HG03045 (cell line): ENCODE measurements around the gene KCTD18.
A peak's percentile ranks its signal among the peaks of the same experiment; 100 is the strongest.

Source experiments
- ATAC-seq: cut with Tn5 transposase; IDR thresholded peaks from one replicate; pipeline ENCODE4 v1.9.1; 2021; ENCODE audit warnings: mild to moderate bottlenecking, moderate library complexity; ENCODE audit not compliant: unreplicated experiment

The KCTD18 gene

GRCh38 chr2:200456567-200456966 lies 53.3 kb downstream of the KCTD18 start:
- no peak for ATAC-seq

GRCh38 chr2:200455958-200456421 lies 53.9 kb downstream of the KCTD18 start:
- no peak for ATAC-seq

GRCh38 chr2:200454927-200455801 lies 54.7 kb downstream of the KCTD18 start:
- ATAC-seq, result peak; percentile 84

- ATAC-seq, result no peak
Measured at GRCh38 chr2:200453853-200454534, 55.9 kb downstream of the KCTD18 start.

GRCh38 chr2:200453142-200453852 lies 56.6 kb downstream of the KCTD18 start:
- ATAC-seq, result no peak

- ATAC-seq, result no peak
Measured at GRCh38 chr2:200452377-200452776, 57.5 kb downstream of the KCTD18 start.

- ATAC-seq, result no peak
Measured at GRCh38 chr2:200451511-200451910, 58.4 kb downstream of the KCTD18 start.

- ATAC-seq, result no peak
Measured at GRCh38 chr2:200450288-200450687, 59.6 kb downstream of the KCTD18 start.

- no peak for ATAC-seq
Measured at GRCh38 chr2:200449149-200449548, 60.7 kb downstream of the KCTD18 start.

GRCh38 chr2:200448455-200448854 lies 61.4 kb downstream of the KCTD18 start:
- ATAC-seq, result no peak

GRCh38 chr2:200447139-200447855 lies 62.6 kb downstream of the KCTD18 start:
- no peak for ATAC-seq

GRCh38 chr2:200446612-200447011 lies 63.3 kb downstream of the KCTD18 start:
- ATAC-seq, result no peak

GRCh38 chr2:200445284-200445683 lies 64.6 kb downstream of the KCTD18 start:
- no peak for ATAC-seq

GRCh38 chr2:200444530-200444929 lies 65.3 kb downstream of the KCTD18 start:
- no peak for ATAC-seq

GRCh38 chr2:200443916-200444315 lies 66.0 kb downstream of the KCTD18 start:
- ATAC-seq, result no peak

- ATAC-seq, result no peak
Measured at GRCh38 chr2:200443376-200443775, 66.5 kb downstream of the KCTD18 start.

GRCh38 chr2:200442471-200442870 lies 67.4 kb downstream of the KCTD18 start:
- ATAC-seq, result no peak

GRCh38 chr2:200439981-200440380 lies 69.9 kb downstream of the KCTD18 start:
- ATAC-seq, result no peak
